ENCODE data around the gene RXRB. TPM values are rescaled to one million over a fixed set of nuclear protein-coding genes. Genes with fewer than 3 reads are reported as not detected.

Gene RXRB
- total and polyA plus RNA-seq, 3 donors from 2014 or later = 42.9 to 47.3 (median 45.2) TPM

- DNase-seq = no peak
- Histone ChIP-seq H3K27me3 (no peaks in the 10 kb centered on the region), H3K36me3 (ENCODE audit: low read depth, missing control alignments) (no peaks in the 10 kb centered on the region), H3K27ac (no peak overlapping the region), H3K9me3 (no peaks in the 10 kb centered on the region), H3K4me1 (peaks cover 18% of the 10 kb centered on the region), H3K4me3 (no peak overlapping the region)
- TF ChIP-seq POLR2A (IDR thresholded peaks at IDR 0.05) (no peak), CTCF (IDR thresholded peaks at IDR 0.05) (no peak)
- intact Hi-C loops (cut with DNase I; ENCODE audit: low total_unique reads) = no loop called here
- WGBS, 2 donors = 80 to 92% methylated on average over 3 to 4 of the region's 4 CpGs
Measured at GRCh38 chr6:33216117-33216649, 15.7 kb upstream of the RXRB start.

DNA sequence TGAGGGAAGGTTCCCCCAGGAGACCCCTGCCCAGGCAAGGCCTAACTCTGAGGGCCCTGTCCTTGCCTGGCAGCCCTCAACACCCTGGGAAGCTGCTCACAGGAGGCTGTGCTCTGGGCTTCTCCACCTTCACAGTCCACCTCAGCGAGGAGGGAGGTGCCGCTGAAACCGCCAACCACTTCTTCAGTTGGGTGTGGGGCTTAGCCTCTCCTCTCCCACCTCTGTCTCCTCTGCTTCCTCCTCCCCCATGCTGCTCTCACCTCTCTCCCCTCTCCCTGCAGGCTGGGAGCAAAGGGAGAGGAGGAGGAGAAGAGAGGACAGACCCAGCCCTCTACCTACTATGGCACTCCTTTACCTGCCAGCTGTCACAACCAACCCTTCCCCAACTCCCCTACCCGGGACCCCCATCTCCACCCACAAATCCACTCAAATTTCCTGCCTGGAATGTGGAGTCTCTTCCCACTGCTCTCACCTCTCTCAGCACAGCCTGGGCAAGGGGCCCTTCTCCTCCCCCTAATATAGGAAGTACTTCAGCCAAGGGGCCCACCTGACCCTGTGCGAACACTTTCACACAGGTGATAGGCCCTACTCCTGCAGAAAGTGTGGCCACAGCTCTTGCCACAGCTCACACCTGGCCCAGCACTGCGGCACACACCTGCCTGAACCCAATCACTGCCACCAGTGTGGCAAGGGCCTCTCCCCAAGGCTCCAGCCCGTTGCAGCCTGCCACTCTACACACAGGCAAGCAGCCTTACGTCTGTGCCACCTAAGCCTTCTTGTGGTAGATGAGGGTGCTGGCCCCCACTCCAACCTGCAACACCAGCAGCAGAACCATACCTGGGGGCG is 15.0 kb upstream of the RXRB start:
- no peaks in the 10 kb centered on the region for H3K9me3 ChIP-seq
- H3K27me3 ChIP-seq = no peaks in the 10 kb centered on the region
- H3K27ac ChIP-seq = no peak overlapping the region
- DNase-seq = no peak
- TF ChIP-seq POLR2A (IDR thresholded peaks at IDR 0.05) (no peak), CTCF (IDR thresholded peaks at IDR 0.05) (no peak)
- no peaks in the 10 kb centered on the region for H3K36me3 ChIP-seq (ENCODE audit: low read depth, missing control alignments)
- intact Hi-C loops (cut with DNase I; ENCODE audit: low total_unique reads) = no loop called here
- H3K4me3 ChIP-seq = no peak overlapping the region
- H3K4me1 ChIP-seq = peaks cover 18% of the 10 kb centered on the region
- 73 to 88% methylated on average over 6 to 9 of the region's 9 CpGs for WGBS, 2 donors

- no peak for DNase-seq
- H3K4me3 ChIP-seq = peak overlapping the region; percentile 42 to 48
- intact Hi-C loops (cut with DNase I; ENCODE audit: low total_unique reads) = no loop called here
- H3K27ac ChIP-seq = peak overlapping the region in 1 of 2 donors; percentile 19
- H3K27me3 ChIP-seq = no peaks in the 10 kb centered on the region
- WGBS, 2 donors = 10 to 11% methylated on average over 9 of the region's 9 CpGs
- H3K4me1 ChIP-seq = peaks cover 18% of the 10 kb centered on the region
- H3K9me3 ChIP-seq = no peaks in the 10 kb centered on the region
- TF ChIP-seq POLR2A (IDR thresholded peaks at IDR 0.05) (no peak), CTCF (IDR thresholded peaks at IDR 0.05) (no peak)
- no peaks in the 10 kb centered on the region for H3K36me3 ChIP-seq (ENCODE audit: low read depth, missing control alignments)
Measured at GRCh38 chr6:33213989-33214335, 13.5 kb upstream of the RXRB start.

DNA sequence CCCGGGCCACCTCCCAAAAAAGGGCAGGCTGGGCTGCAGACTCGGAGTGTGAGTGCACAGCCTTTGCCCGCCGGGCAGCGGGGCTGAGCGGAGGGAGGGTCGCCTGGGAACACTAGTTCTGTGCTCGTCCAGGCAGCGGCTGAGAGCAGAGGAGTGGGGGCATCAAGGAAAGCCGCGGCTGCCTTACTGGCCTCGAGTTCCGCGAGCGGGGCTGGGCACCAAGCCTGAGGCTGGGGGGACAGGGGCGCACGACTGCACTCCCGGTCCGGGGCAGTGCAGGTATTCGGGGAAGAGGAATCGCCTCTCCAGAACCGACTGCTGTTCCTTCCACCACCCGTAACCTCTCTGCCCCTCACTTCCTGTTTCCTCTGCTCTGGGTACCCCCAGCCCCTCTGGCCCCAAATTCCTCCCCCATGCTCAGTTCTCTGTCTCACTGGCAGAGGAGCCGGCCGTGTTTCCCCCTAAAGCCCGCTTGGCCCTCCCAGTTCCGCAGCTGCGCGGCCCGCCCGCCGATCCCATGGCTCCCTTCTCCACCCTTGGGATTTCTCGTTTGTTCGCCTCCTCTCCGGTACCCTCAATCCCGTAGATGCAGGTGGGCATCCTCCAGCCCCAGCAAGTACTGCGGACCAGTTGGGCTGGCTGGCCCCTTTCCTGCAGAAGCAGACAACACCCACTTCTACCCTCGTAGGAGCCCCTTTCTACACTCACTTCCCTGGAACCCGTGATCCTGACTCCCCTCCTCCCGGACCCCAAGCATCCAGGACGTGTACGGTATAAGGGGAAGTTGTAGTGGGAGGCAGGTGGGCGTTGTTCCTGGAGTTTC is 12.9 kb upstream of the RXRB start:
- intact Hi-C loops (cut with DNase I; ENCODE audit: low total_unique reads) = no loop called here
- no peaks in the 10 kb centered on the region for H3K27me3 ChIP-seq
- no peaks in the 10 kb centered on the region for H3K9me3 ChIP-seq
- no peaks in the 10 kb centered on the region for H3K36me3 ChIP-seq (ENCODE audit: low read depth, missing control alignments)
- H3K4me3 ChIP-seq = peak overlapping the region; percentile 42 to 48
- H3K4me1 ChIP-seq = peaks cover 18% of the 10 kb centered on the region
- DNase-seq = no peak
- peak overlapping the region in 1 of 2 donors; percentile 19 for H3K27ac ChIP-seq
- 1 to 2% methylated on average over 31 to 43 of the region's 43 CpGs for WGBS, 2 donors
- TF ChIP-seq POLR2A (IDR thresholded peaks at IDR 0.05) (no peak), CTCF (IDR thresholded peaks at IDR 0.05) (no peak)
